GM10847 (cell line): ENCODE results near the gene ELAVL1.

Source experiments
- POLR2A ChIP-seq: IDR thresholded peaks from 2 replicates; pipeline ENCODE4 v1.6.1; 2011; ENCODE audit not compliant: insufficient read length; ENCODE audit errors: extremely low read depth

ELAVL1 gene

GRCh38 chr19:8005534-8006256, at the start of gene ELAVL1:
TSS of gene ELAVL1 (minus strand) at chr19:8005641. CDS start at chr19:7991815, 13,826 bp downstream.
- TF ChIP-seq POLR2A, result peak; percentile 84

GRCh38 chr19:8054169-8054568, 48.7 kb upstream of the ELAVL1 start:
- no peak for TF ChIP-seq POLR2A

- TF ChIP-seq POLR2A, result no peak
Observed at GRCh38 chr19:8052464-8052859, 47.0 kb upstream of the ELAVL1 start, which contains the start of gene CCL25. TSS of gene CCL25 (plus strand) at chr19:8052760. CDS start at chr19:8053050, 290 bp downstream.

GRCh38 chr19:8050274-8051096, 45.0 kb upstream of the ELAVL1 start:
- peak; percentile 54 for TF ChIP-seq POLR2A

- TF ChIP-seq POLR2A, result no peak
Observed at GRCh38 chr19:8046569-8047165, 41.2 kb upstream of the ELAVL1 start.

GRCh38 chr19:8045872-8046568, 40.6 kb upstream of the ELAVL1 start:
- TF ChIP-seq POLR2A, result no peak

- no peak for TF ChIP-seq POLR2A
Observed at GRCh38 chr19:8044018-8044417, 38.6 kb upstream of the ELAVL1 start.

GRCh38 chr19:8042900-8043299, 37.5 kb upstream of the ELAVL1 start:
- no peak for TF ChIP-seq POLR2A

- TF ChIP-seq POLR2A, result no peak
Observed at GRCh38 chr19:8041531-8041931, 36.1 kb upstream of the ELAVL1 start.

GRCh38 chr19:8039231-8039630, 33.8 kb upstream of the ELAVL1 start:
- no peak for TF ChIP-seq POLR2A

GRCh38 chr19:8038815-8039214, 33.4 kb upstream of the ELAVL1 start:
- no peak for TF ChIP-seq POLR2A

GRCh38 chr19:8036434-8037099, 31.1 kb upstream of the ELAVL1 start:
- TF ChIP-seq POLR2A, result no peak

GRCh38 chr19:8034178-8034525, 28.7 kb upstream of the ELAVL1 start:
- TF ChIP-seq POLR2A, result no peak

- no peak for TF ChIP-seq POLR2A
Observed at GRCh38 chr19:8030960-8031359, 25.5 kb upstream of the ELAVL1 start.
